Adrenal gland (tissue), 5 donors: ENCODE measurements around the gene TRIM52.
"Not testable (repeated sequence)": the region's sequence is repeated elsewhere in the genome, so short reads cannot be mapped to it uniquely, and the experiment has no call there.

Experiments used
- POLR2A ChIP-seq, 2 donors: fragments of 450-650 bp; IDR thresholded peaks; one replicate each; pipeline ENCODE4 v1.6.1; 2017; ENCODE audit warnings: antibody characterized with exemption in 2 of 2, mild to moderate bottlenecking in 2 of 2, moderate library complexity in 1 of 2
- TF ChIP-seq, protein P1 (sequence below), 6 experiments: fragments of 450-650 bp in 4 of 6; fragments of 200-600 bp in 2 of 6; sonication (generic) in 1 of 6; IDR thresholded peaks; 1 replicate in 5 of 6; 2 replicates in 1 of 6; pipeline versions ENCODE4 v1.5.1 to v1.8.0; 2016 to 2021; ENCODE audit warnings: antibody characterized with exemption in 6 of 6, mild to moderate bottlenecking in 2 of 6, moderate library complexity in 1 of 6
- donor health status: DM: no; HTN: no; CAD: no.

DNA sequence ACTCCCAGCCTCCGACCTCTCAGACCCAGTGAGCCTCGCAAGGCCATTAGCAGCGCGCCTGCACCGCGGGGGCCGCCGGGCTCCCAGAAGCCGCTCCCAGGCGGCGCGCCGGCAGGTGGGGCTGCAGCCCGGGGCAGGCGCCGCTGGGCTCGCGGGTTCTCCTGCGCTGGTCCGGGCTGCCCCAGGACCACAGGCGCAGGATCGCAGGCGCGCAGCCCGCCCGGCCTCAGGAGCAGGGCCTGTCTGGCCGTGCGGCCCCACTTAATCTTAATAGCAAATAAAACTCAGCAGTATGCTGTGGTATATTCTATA lies 12.4 kb upstream of the TRIM52 start:
- TF ChIP-seq POLR2A (IDR thresholded peaks at IDR 0.05) = not testable (repeated sequence)
- TF ChIP-seq, protein P1, sequence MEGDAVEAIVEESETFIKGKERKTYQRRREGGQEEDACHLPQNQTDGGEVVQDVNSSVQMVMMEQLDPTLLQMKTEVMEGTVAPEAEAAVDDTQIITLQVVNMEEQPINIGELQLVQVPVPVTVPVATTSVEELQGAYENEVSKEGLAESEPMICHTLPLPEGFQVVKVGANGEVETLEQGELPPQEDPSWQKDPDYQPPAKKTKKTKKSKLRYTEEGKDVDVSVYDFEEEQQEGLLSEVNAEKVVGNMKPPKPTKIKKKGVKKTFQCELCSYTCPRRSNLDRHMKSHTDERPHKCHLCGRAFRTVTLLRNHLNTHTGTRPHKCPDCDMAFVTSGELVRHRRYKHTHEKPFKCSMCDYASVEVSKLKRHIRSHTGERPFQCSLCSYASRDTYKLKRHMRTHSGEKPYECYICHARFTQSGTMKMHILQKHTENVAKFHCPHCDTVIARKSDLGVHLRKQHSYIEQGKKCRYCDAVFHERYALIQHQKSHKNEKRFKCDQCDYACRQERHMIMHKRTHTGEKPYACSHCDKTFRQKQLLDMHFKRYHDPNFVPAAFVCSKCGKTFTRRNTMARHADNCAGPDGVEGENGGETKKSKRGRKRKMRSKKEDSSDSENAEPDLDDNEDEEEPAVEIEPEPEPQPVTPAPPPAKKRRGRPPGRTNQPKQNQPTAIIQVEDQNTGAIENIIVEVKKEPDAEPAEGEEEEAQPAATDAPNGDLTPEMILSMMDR (IDR thresholded peaks at IDR 0.05) = peak in 2 of 6 experiments; percentile 30 to 44
